Small intestine (tissue), 7 donors: ENCODE results near the gene CGB1. TPM values are rescaled to one million over a fixed set of nuclear protein-coding genes. Genes with fewer than 3 reads are reported as not detected.

ENCODE experiments used
- DNase-seq, 2 donors: peaks; one replicate each; pipeline versions ENCODE4 v3.0.0 to v3.0.0-alpha.2; 2013
- FAIRE-seq: peaks from 2 replicates; lab custom pipeline; 2012; peaks lifted over from hg19 to GRCh38; lab: Jason Lieb, UNC
- H3K27ac ChIP-seq, 3 donors: one replicate each; pipeline ENCODE4 v1.5.1; 2013; ENCODE audit warnings: low read length in 2 of 3, mild to moderate bottlenecking in 2 of 3, control low read depth in 1 of 3, inconsistent platforms in 1 of 3, low read depth in 1 of 3, moderate library complexity in 1 of 3
- H3K27me3 ChIP-seq, 3 donors: one replicate each; pipeline ENCODE4 v1.6.1; 2013; ENCODE audit warnings: low read length in 3 of 3, inconsistent platforms in 1 of 3; ENCODE audit not compliant: control insufficient read depth in 3 of 3, insufficient read depth in 3 of 3
- H3K36me3 ChIP-seq, 3 donors: one replicate each; pipeline ENCODE4 v1.6.1; 2013; ENCODE audit warnings: low read length in 3 of 3, inconsistent platforms in 1 of 3, low read depth in 1 of 3, mild to moderate bottlenecking in 1 of 3, moderate library complexity in 1 of 3; ENCODE audit not compliant: control insufficient read depth in 3 of 3, insufficient read depth in 2 of 3
- H3K4me1 ChIP-seq, 3 donors: one replicate each; pipeline ENCODE4 v1.6.1; 2013; ENCODE audit warnings: low read length in 2 of 3, inconsistent platforms in 1 of 3, low read depth in 1 of 3, mild to moderate bottlenecking in 1 of 3, moderate library complexity in 1 of 3; ENCODE audit not compliant: control insufficient read depth in 3 of 3, insufficient read depth in 2 of 3
- H3K4me3 ChIP-seq, 3 donors: one replicate each; pipeline ENCODE4 v1.5.1; 2013; ENCODE audit warnings: low read length in 3 of 3, control low read depth in 1 of 3, inconsistent platforms in 1 of 3, low read depth in 1 of 3, mild to moderate bottlenecking in 1 of 3, moderate library complexity in 1 of 3
- H3K9me3 ChIP-seq, 2 donors: one replicate each; pipeline ENCODE4 v1.6.1; 2013; ENCODE audit warnings: low read depth in 1 of 2, low read length in 1 of 2; ENCODE audit not compliant: control insufficient read depth in 2 of 2, insufficient read depth in 1 of 2
- WGBS, 3 donors: extraction: QIAGEN DNeasy Blood & Tissue Kit; methylation state at CpG; one replicate each; pipeline ENCODE4 v1.1.7; 2013; 5-methylcytosine and 5-hydroxymethylcytosine counted together
- polyA plus RNA-seq, 4 donors: library from polyadenylated mRNA; stranded (reverse) in 3 of 4; unstranded in 1 of 4; fragments of 200-250 nt in 3 of 4; fragments of 120-200 nt in 1 of 4; gene quantifications; one replicate each; pipeline versions ENCODE4 v1.2.1 to v1.2.3, GENCODE V29; 2013
- donor health status: healthy with polysubstance abuse.
- donor health status: control.
- donor health status: control.
- donor health status: Bipolar disorder and iron deficiency.
- donor health status: healthy.

Gene CGB1
- polyA plus RNA-seq, 4 donors = not detected

DNA sequence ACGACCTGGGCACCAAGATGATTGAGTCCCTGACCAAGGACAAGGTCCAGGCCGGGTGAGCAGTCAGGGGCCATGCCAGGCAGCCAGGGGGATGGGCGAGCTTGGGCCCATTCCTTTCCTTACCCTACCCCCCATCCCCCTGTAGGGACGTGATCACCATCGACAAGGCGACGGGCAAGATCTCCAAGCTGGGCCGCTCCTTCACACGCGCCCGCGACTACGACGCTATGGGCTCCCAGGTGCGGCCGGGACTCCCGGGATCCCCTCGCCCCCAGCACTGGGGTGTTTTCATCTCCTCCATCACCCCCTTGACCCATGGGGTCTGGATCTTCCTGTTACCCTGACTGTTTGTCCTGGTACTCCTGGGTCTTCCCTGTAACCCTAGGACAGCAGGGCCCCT, 26.9 kb downstream of the CGB1 start:
- 90 to 95% (median 94%) methylated on average over 15 to 18 of the region's 18 CpGs for WGBS, 3 donors
- no peak for FAIRE-seq

DNA sequence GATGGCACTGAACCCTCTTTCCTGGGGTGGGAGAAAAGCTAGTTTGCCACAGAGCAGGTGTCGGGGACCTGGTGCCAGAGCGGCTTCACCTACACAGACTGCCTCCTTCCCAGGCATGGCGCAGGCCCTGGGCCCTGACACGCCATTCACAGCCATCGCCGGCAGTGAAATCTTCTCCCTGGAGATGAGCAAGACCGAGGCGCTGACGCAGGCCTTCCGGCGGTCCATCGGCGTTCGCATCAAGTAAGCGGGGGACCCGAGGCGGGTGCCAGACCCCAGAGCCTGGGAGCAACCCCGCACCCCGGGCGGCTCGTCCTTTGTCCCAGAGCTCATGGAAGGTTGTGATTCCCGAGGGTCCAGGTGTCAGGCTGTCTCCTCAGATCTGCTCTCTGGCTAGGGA, 29.8 kb downstream of the CGB1 start:
- WGBS, 3 donors = 96 to 98% (median 97%) methylated on average over 22 of the region's 22 CpGs
- Histone ChIP-seq H3K9me3 (no peaks in the 10 kb centered on the region), H3K4me1 (no peaks in the 10 kb centered on the region), H3K36me3 (peaks cover 4 to 77% (median 25%) of the 10 kb centered on the region in 3 donors), H3K27ac (no peak overlapping the region), H3K4me3 (no peak overlapping the region), H3K27me3 (no peaks in the 10 kb centered on the region)
- no peak for FAIRE-seq
- DNase-seq = no peak

More for the DNA sequence above, 26.9 kb downstream of the CGB1 start:
- Histone ChIP-seq H3K4me1 (no peaks in the 10 kb centered on the region), H3K4me3 (no peak overlapping the region), H3K36me3 (peaks cover 0 to 77% (median 17%) of the 10 kb centered on the region in 3 donors), H3K27ac (no peak overlapping the region), H3K27me3 (no peaks in the 10 kb centered on the region), H3K9me3 (no peaks in the 10 kb centered on the region)
- DNase-seq = no peak

DNA sequence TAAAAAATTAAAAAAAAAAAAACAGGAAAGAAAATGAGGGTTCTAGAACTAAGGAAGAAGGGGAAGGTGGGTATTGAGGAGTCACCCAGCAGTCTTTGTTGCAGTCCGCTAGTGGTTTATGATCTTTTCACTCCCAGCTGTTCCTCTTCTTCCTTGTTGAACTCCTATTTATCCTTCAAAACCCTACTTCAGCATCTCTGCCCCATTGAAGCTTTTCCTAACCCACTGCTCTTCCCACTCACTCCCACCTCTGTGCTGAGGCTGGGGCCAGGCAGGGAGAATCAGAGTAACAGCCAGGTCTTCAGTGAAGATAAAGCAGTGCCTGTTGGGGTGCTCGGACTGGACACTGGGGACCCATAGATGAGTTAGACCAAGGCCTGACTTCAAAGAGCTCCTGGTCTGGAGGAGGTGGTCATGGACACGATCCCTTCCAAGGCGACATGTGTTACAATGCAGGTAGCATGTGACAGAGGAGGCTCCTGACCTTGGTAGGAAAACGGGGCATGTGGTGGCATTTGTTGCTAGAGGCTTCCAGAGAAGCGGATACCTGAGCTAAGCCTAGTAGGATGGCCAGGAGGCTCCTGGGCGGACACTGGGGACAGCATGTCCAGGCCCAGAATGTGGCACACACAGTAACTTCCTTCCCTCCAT, 31.6 kb downstream of the CGB1 start:
- peaks cover 4 to 63% (median 20%) of the 10 kb centered on the region in 3 donors for H3K36me3 ChIP-seq

DNA sequence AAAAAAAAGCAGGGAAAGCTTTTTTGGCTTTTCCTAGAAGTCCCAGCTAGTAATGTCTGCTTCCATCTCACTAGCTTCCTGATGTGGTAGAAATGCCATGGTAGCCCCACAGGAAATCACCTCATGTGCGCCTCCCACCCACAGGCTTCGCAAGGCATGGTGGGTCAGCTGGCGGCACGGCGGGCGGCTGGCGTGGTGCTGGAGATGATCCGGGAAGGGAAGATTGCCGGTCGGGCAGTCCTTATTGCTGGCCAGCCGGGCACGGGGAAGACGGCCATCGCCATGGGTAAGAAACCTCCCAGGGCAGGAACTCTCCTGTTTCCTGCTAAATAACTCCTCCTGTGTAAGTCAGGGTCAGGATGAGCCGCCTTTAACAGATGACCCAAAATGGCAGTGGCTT, 32.6 kb downstream of the CGB1 start:
- no peaks in the 10 kb centered on the region for H3K4me1 ChIP-seq
- no peak overlapping the region for H3K4me3 ChIP-seq
- no peaks in the 10 kb centered on the region for H3K9me3 ChIP-seq
- 97 to 99% (median 98%) methylated on average over 15 of the region's 15 CpGs for WGBS, 3 donors
- no peaks in the 10 kb centered on the region for H3K27me3 ChIP-seq
- no peak for DNase-seq
- no peak for FAIRE-seq
- H3K27ac ChIP-seq = no peak overlapping the region
- H3K36me3 ChIP-seq = peaks cover 4 to 63% (median 15%) of the 10 kb centered on the region in 3 donors

More for the DNA sequence above, 31.6 kb downstream of the CGB1 start:
- FAIRE-seq (no peak), DNase-seq (no peak)
- Histone ChIP-seq H3K27me3 (no peaks in the 10 kb centered on the region), H3K9me3 (no peaks in the 10 kb centered on the region), H3K4me3 (no peak overlapping the region), H3K4me1 (no peaks in the 10 kb centered on the region), H3K27ac (no peak overlapping the region)
- 93 to 95% (median 94%) methylated on average over 7 of the region's 7 CpGs for WGBS, 3 donors

DNA sequence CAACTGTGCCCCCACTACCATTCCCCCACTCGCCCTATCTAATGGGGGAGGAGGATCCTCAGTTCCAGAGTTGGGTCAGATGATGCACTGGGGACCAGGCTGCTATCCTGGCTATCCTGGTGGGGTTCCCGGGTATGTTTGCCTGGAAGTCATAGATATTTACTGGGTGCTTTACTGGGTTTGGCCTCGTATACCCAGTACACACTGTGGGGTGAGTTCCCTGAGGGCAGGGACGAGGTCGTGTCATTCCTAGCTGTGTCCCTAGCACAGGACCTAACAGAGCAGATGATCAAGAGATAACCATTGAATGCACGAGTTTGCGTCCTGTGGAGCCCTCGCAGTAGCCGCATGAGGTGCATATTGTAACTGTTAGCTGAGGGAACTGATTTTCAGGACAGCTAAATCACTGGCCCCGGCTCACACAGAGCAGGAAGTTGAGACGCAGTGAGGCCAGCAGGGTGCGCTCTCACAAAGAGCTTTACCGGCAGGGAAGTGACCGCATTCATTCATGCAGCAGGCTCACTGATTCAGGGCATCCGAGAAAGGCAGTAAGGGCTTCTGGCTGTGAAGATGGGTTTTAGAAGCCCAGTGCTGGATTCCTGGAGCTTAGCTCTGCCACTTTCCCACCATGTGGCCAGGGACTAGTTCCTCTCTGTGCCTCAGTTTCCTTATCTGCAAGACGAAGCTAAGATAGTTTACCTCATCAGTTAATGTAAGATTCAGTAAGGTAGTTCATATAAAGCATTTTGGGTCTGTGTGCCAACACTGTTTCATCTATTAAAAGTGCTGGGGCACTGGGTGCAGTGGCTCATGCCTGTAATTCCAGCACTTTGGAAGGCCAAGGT, 37.0 kb downstream of the CGB1 start:
- Histone ChIP-seq H3K4me1 (peaks cover 0 to 3% (median 0%) of the 10 kb centered on the region in 3 donors), H3K27ac (no peak overlapping the region), H3K27me3 (no peaks in the 10 kb centered on the region), H3K9me3 (no peaks in the 10 kb centered on the region), H3K4me3 (no peak overlapping the region), H3K36me3 (peaks cover 4 to 45% (median 7%) of the 10 kb centered on the region in 3 donors)
- FAIRE-seq (no peak), DNase-seq (peak; percentile 64 to 65)
- 60 to 66% (median 64%) methylated on average over 16 of the region's 16 CpGs for WGBS, 3 donors

DNA sequence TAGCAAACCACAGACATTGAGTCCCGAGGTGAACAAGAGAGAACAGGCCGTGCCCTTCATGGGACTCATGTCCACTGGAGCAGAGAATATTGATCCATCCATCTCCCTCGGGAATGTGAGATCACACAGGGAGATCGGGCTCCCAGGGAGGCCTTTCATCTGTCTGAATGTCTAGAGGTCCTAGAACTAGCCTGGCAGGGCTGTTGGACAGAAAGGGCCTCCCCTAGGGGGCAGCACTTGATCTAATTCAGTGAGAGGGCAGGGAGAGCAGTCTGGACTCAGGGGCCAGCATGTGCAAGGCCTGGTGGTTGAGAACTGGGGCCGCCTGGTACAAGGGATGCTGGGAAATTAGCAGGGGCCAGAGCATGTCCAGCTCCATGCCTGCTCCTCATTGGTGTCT, 38.7 kb downstream of the CGB1 start:
- no peak overlapping the region for H3K4me3 ChIP-seq
- no peaks in the 10 kb centered on the region for H3K9me3 ChIP-seq
- peaks cover 0 to 9% (median 0%) of the 10 kb centered on the region in 3 donors for H3K4me1 ChIP-seq
- DNase-seq = peak; percentile 48 to 58
- no peak overlapping the region for H3K27ac ChIP-seq
- FAIRE-seq = no peak
- H3K36me3 ChIP-seq = peaks cover 0 to 29% (median 1%) of the 10 kb centered on the region in 3 donors
- 73 to 76% (median 73%) methylated on average over 5 of the region's 5 CpGs for WGBS, 3 donors
- no peaks in the 10 kb centered on the region for H3K27me3 ChIP-seq

DNA sequence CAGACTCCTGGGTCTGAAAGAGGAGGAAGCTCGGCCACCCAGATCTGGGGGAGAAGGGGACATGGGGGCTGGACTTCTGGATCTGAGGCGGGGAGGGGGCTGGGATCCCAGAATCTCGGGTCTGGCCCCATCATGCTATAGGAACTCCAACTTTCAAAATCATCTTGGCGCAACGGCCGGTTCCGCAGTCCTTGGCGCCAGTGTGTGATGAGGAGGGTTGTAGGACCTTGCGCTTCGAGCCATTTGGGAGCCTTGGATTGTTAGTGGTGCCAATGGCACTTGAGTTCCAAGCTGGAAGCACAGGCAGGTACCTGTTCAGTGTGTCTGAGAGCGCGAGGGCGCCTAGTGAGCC, 42.7 kb downstream of the CGB1 start:
- no peaks in the 10 kb centered on the region for H3K27me3 ChIP-seq
- peak overlapping the region; percentile 17 to 98 (median 95) for H3K27ac ChIP-seq
- H3K36me3 ChIP-seq = peaks cover 0 to 29% (median 0%) of the 10 kb centered on the region in 3 donors
- WGBS, 3 donors = 0 to 1% (median 1%) methylated on average over 13 of the region's 13 CpGs
- peak overlapping the region; percentile 54 to 94 (median 58) for H3K4me3 ChIP-seq
- FAIRE-seq (no peak), DNase-seq (no peak)
- H3K9me3 ChIP-seq = no peaks in the 10 kb centered on the region
- peaks cover 2 to 22% (median 7%) of the 10 kb centered on the region in 3 donors for H3K4me1 ChIP-seq

DNA sequence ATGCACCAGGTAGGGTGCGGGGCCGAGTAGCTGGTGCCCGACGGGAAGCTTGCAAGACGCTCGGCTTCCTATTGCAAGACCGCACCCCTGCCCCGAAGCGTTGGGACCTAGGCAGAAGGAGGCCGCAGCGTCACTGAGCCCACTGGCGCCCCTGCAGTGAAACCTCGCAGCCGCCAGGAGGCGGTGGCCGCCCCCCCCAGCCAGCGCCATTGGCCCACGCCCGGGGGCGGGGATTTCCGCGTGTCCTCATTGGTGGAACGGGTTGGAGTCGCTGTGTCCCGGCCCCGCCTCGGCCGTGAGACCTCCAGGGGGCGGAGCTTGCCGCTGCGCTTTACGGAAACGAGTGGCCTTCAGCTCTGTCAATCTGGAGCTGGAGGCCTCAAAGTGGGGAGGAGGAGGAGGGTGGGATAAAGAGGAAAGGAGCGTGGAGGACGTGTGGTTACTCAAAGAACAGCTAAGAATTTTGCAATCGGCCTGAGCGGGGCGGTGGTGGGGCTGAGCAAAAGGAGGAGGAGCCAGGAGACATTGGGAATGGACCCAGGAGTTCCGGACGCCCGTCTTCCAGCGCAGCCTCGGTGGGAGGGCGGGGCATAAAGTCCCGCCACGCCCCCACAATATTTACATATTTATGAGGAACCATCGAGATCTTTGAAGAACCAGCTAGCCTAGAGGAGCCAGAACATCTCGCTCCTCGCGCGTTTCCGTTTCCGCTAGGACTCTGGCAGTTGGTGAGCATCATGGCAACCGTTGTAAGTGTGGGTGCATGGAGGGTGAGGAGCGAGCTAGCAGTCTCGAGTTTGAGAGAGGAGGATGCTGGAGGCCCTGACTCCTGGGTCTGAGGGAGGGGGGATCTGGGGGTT, 43.3 kb downstream of the CGB1 start, which contains the start of the genes GYS1 and RUVBL2:
TSS of gene GYS1 (minus strand) at position 135 of the 860 bp plus-strand sequence. CDS start 197 bp downstream, outside the sequence.
TSS of gene RUVBL2 (plus strand) at position 713 of the 860 bp plus-strand sequence. CDS start at position 738, 25 bp downstream.
- DNase-seq (peak; percentile 99 to 100), FAIRE-seq (peak; percentile 55)
- Histone ChIP-seq H3K4me3 (peak within 1 kb of the TSS; percentile 58 to 94 (median 89)), H3K9me3 (no peaks in the 10 kb centered on the region), H3K4me1 (peaks cover 2 to 22% (median 7%) of the 10 kb centered on the region in 3 donors), H3K36me3 (peaks cover 0 to 33% (median 4%) of the 10 kb centered on the region in 3 donors), H3K27me3 (no peaks in the 10 kb centered on the region), H3K27ac (peak within 1 kb of the TSS; percentile 66 to 98 (median 95))
- WGBS, 3 donors = 0 to 1% (median 0%) methylated on average over 50 to 56 of the region's 56 CpGs
